Thoracic aorta (tissue), 2 donors: Measurements from ENCODE around the gene CCDC87. TPM values are rescaled to one million over a fixed set of nuclear protein-coding genes. Genes with fewer than 3 reads are reported as not detected.
A peak's percentile ranks its signal among the peaks of the same experiment; 100 is the strongest.
"Not testable (repeated sequence)": the region's sequence is repeated elsewhere in the genome, so short reads cannot be mapped to it uniquely, and the experiment has no call there.

ENCODE experiments used
- ATAC-seq: fragments of 150-250 bp; one replicate; pipeline ENCODE4 v1.8.0; 2017; ENCODE audit warnings: low read depth; ENCODE audit not compliant: insufficient number of reproducible peaks, low FRiP score
- DNase-seq: peaks from one replicate; pipeline ENCODE4 v3.0.0-alpha.2; 2020; ENCODE audit warnings: low spot score
- H3K27ac ChIP-seq, 2 donors: fragments of 200-600 bp; sonication (generic); 1 replicate in 1 of 2; 2 replicates in 1 of 2; pipeline ENCODE4 v1.5.1; 2016; ENCODE audit warnings: mild to moderate bottlenecking in 2 of 2, moderate library complexity in 2 of 2
- H3K27me3 ChIP-seq: fragments of 200-600 bp; sonication (generic); replicated peaks from 2 replicates; pipeline ENCODE4 v1.6.0; 2016; ENCODE audit warnings: mild to moderate bottlenecking; ENCODE audit not compliant: insufficient read depth
- H3K36me3 ChIP-seq: fragments of 200-600 bp; sonication (generic); one replicate; pipeline ENCODE4 v1.5.1; 2016
- H3K4me1 ChIP-seq, 2 donors: fragments of 200-600 bp; sonication (generic); 1 replicate in 1 of 2; 2 replicates in 1 of 2; pipeline versions ENCODE4 v1.5.1 to v1.6.0; 2016; ENCODE audit warnings: low read depth in 2 of 2, mild to moderate bottlenecking in 1 of 2; ENCODE audit not compliant: control insufficient read depth in 1 of 2
- H3K4me3 ChIP-seq: fragments of 200-600 bp; sonication (generic); 2 replicates; pipeline ENCODE4 v1.5.1; 2016; ENCODE audit warnings: mild to moderate bottlenecking
- H3K9me3 ChIP-seq: fragments of 200-600 bp; sonication (generic); 2 replicates; pipeline ENCODE4 v1.5.1; 2016
- CTCF ChIP-seq: fragments of 200-600 bp; sonication (generic); IDR thresholded peaks from one replicate; pipeline ENCODE4 v1.5.1; 2019; ENCODE audit warnings: antibody characterized with exemption
- total RNA-seq, 2 donors: library from RNA; depleted of rRNA; stranded (reverse); fragments of >200 nt; gene quantifications; one replicate each; pipeline versions ENCODE4 v1.1.0 to v1.2.3, GENCODE V29; 2016

The CCDC87 gene
- total RNA-seq, 2 donors from 2014 or later, result 0.68 TPM; not detected in 1

GRCh38 chr11:66546368-66546965 is 46.4 kb downstream of the CCDC87 start, which contains the start of gene ACTN3:
ACTN3 (plus strand) TSS chr11:66546903; CDS start chr11:66546938, 35 bp downstream.
- Histone ChIP-seq H3K27me3 (no peaks in the 10 kb centered on the region), H3K36me3 (no peaks in the 10 kb centered on the region), H3K9me3 (no peaks in the 10 kb centered on the region), H3K4me3 (peak within 1 kb of the TSS; percentile 99), H3K27ac (peak within 1 kb of the TSS; percentile 40 to 73), H3K4me1 (peaks cover 15 to 25% of the 10 kb centered on the region in 2 donors)
- ATAC-seq (no peak), DNase-seq (no peak)
- no peak for TF ChIP-seq CTCF

GRCh38 chr11:66545701-66546367 is 47.0 kb downstream of the CCDC87 start, which contains the start of gene ZDHHC24:
ZDHHC24 (minus strand) TSS chr11:66546048; CDS start chr11:66546003, 45 bp downstream.
- H3K4me1 ChIP-seq, result peaks cover 15 to 25% of the 10 kb centered on the region in 2 donors
- TF ChIP-seq CTCF, result no peak
- peak within 1 kb of the TSS; percentile 99 for H3K4me3 ChIP-seq
- peak within 1 kb of the TSS; percentile 40 to 73 for H3K27ac ChIP-seq
- ATAC-seq, result peak; percentile 79
- no peaks in the 10 kb centered on the region for H3K9me3 ChIP-seq
- no peaks in the 10 kb centered on the region for H3K36me3 ChIP-seq
- DNase-seq, result peak; percentile 92
- no peaks in the 10 kb centered on the region for H3K27me3 ChIP-seq

GRCh38 chr11:66544952-66545351 is 47.9 kb downstream of the CCDC87 start:
- H3K4me1 ChIP-seq, result peaks cover 15 to 25% of the 10 kb centered on the region in 2 donors
- not testable (repeated sequence) for DNase-seq

GRCh38 chr11:66543263-66544107 is 49.4 kb downstream of the CCDC87 start:
- peaks cover 4% of the 10 kb centered on the region for H3K36me3 ChIP-seq
- H3K27ac ChIP-seq, result no peak overlapping the region
- TF ChIP-seq CTCF, result peak; percentile 23
- DNase-seq (no peak), ATAC-seq (no peak)
- no peaks in the 10 kb centered on the region for H3K27me3 ChIP-seq
- H3K4me3 ChIP-seq, result peak overlapping the region; percentile 19
- peaks cover 15 to 25% of the 10 kb centered on the region in 2 donors for H3K4me1 ChIP-seq
- H3K9me3 ChIP-seq, result no peaks in the 10 kb centered on the region

More at GRCh38 chr11:66544952-66545351, 47.9 kb downstream of the CCDC87 start:
- not testable (repeated sequence) for H3K27me3 ChIP-seq, H3K36me3 ChIP-seq, ATAC-seq, H3K27ac ChIP-seq, H3K9me3 ChIP-seq
- peak overlapping the region; percentile 99 for H3K4me3 ChIP-seq

GRCh38 chr11:66542362-66542761 is 50.5 kb downstream of the CCDC87 start:
- Histone ChIP-seq H3K27ac (no peak overlapping the region), H3K36me3 (peaks cover 4% of the 10 kb centered on the region), H3K9me3 (no peaks in the 10 kb centered on the region), H3K4me1 (peaks cover 15 to 25% of the 10 kb centered on the region in 2 donors), H3K27me3 (no peaks in the 10 kb centered on the region), H3K4me3 (no peak overlapping the region)
- TF ChIP-seq CTCF, result no peak
- ATAC-seq (no peak), DNase-seq (no peak)
